ENCODE measurements around the gene SERPINB1.
"Not testable (repeated sequence)": the region's sequence is repeated elsewhere in the genome, so short reads cannot be mapped to it uniquely, and the experiment has no call there.

Gene SERPINB1

DNA sequence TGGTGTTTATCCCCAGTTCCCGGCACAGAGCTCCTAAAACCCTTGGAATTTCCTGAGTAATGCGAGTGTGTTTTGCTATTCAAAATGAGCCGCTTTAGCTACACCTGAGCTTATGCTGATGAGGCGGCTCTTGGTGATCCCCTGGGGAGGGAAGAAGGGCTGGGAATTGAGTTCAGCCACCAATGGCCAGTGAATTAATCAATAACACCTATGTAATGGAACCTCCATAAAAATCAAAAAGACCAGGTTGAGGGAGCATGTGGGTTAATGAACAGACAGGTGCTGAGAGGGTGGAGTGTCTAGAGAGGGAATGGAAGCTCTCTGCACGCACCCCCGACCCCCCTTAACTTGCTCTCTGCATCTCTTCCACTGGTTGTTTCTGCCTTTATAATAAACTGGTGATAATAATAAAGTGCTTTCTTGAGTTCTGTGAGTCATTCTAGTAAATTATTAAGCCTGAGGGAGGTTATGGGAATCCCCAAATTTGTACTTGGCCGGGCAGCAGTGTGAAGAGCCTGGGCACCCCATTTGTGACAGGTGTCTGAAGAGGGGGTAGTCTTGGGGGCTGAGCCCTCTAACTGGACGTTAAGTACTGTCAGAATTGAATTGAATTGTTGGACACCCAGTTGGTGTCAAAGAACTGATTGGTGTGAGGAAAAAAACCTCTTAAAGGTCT is 24.6 kb upstream of the SERPINB1 start:
- no peak for DNase-seq (ENCODE audit: low read depth in 3 of 3, low spot score in 1 of 3)

DNA sequence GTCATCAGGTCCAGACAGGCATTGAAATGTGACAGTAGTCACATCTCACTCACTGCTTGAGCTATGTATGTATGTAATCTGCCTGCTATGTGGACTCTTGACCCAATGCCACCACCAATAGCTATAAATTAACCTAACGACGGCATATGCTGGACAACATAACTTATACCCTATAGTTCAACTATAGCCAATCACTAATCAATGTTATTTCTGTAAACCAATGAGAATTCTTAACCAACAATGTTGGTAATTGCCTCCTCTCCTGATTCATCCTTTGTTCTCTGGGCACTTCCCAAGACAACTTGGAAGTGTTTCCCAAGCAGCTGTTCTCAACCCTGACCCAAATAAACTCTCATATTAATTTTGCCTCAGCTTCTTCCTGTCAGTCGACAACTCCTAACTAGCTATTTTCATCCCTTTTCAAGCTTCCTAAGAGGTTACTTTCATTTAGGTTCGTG is 24.1 kb upstream of the SERPINB1 start:
- DNase-seq (ENCODE audit: low read depth in 3 of 3, low spot score in 1 of 3), result no peak

DNA sequence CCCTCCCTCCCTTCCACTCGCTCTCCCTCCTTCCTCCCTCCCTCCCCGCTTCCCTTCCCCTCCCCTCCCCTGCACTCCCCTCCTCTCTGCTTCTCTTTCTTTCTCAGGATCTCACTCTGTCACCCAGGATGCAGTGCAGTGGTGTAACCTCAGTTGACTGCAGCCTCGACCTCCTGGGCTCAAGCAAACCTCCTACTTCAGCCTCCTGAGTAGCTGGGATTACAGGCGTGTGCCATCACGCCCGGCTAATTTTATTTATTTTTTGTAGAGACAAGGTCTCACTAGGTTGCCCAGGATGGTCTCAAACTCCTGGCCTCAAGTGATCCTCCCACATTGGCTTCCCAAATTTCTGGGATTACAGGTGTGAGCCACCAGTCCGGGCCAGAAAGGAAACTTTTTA is 23.6 kb upstream of the SERPINB1 start:
- DNase-seq (ENCODE audit: low read depth in 3 of 3, low spot score in 1 of 3), result no peak

DNA sequence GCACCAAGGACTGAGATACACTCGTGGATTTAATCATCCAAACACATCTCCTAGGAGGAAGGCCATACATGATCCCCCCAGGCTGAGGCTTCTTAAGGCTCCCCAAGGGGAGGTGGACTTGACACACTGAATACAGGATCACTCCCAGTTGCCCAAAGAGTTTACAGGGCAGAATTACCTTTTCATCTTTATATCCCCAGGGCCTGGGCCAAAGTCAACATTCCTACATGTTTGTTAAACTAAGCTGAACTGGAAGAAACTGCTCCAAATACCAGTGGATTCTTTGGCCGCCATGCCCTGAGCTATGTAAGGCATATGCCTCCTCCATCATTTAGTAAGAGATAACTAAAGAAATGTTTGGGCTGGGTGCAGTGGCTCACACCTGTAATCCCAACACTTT is 22.2 kb upstream of the SERPINB1 start:
- no peak for DNase-seq (ENCODE audit: low read depth in 3 of 3, low spot score in 1 of 3)

DNA sequence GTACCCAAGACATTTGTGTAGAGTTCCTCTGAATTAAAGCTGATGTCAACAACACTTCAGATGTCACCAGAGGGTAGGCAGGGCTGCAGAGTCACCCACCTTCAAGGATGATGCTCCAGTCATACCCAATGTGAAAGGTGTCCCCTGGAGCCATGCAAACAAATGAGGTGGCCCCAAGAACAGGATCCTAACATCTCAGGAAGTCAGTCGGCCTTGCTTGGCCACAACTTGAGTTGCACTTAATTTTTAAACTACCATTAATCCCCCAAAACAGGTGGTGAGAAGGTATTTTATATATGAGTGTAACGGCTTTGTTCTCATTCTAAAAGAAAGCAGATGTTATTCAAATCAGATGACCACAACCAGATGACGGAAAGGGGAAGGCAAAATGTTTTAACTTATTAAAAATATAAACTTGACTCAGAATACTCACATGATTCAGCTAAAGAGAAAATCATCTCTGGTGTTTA is 21.1 kb upstream of the SERPINB1 start:
- no peak for DNase-seq (ENCODE audit: low read depth in 3 of 3, low spot score in 1 of 3)

DNA sequence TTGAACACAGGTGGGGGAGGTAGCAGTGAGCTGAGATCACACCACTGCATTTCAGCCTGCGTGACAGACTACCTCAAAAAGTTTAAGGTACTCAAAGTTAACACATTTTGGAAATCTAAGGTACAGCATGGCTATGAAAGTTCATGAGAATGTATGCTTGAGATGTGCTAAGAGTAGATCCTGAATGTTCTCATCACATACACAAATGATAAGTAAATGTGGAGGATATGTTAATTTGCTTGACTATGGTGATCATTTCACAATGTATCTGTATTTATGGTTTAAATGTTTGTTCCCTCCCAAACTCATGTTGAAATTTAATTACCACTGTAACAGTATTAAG is 20.1 kb upstream of the SERPINB1 start:
- DNase-seq (ENCODE audit: low read depth in 3 of 3, low spot score in 1 of 3), result no peak

DNA sequence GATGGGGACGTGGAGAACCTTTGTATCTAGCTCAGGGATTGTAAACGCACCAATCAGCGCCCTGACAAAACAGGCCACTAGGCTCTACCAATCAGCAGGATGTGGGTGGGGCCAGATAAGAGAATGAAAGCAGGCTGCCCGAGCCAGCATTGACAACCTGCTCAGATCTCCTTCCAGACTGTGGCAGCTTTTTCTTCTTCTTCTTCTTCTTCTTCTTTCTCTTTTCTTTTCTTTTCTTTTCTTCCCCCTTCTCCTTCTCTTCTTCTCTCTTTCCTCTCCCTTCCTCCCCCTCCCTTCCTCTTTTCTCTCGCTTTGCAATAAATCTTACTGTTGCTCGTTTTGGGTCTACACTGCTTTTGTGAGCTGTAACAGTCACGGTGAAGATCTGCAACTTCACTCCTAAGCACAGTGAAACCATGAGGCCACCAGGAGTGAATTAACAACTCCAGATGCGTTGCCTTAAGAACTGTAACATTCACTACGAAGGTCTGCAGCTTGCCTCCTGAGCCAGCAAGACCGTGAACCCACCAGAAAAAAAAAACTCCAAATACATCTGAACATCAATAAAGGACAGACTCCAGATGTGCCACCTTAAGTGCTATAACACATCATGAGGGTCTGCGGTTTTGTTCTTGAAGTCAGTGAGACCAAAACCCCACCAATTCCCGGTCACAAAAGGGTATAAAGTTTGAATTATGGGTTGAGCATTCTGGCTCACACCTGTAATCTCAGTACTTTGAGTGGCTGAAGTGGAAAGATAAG is 19.6 kb upstream of the SERPINB1 start:
- DNase-seq (ENCODE audit: low read depth in 3 of 3, low spot score in 1 of 3), result no peak

DNA sequence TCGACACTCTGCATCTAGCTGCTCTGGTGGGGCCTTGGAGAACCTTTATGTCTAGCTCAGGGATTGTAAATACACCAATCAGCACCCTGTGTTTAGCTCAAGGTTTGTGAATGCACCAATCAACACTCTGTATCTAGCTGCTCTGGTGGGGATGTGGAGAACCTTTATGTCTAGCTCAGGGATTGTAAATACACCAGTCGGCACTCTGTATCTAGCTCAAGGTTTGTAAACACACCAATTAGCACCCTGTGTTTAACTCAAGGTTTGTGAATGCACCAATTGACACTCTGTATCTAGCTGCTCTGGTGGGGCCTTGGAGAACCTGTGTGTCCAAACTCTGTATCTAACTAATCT is 19.0 kb upstream of the SERPINB1 start:
- DNase-seq (ENCODE audit: low read depth in 3 of 3, low spot score in 1 of 3), result not testable (repeated sequence)

DNA sequence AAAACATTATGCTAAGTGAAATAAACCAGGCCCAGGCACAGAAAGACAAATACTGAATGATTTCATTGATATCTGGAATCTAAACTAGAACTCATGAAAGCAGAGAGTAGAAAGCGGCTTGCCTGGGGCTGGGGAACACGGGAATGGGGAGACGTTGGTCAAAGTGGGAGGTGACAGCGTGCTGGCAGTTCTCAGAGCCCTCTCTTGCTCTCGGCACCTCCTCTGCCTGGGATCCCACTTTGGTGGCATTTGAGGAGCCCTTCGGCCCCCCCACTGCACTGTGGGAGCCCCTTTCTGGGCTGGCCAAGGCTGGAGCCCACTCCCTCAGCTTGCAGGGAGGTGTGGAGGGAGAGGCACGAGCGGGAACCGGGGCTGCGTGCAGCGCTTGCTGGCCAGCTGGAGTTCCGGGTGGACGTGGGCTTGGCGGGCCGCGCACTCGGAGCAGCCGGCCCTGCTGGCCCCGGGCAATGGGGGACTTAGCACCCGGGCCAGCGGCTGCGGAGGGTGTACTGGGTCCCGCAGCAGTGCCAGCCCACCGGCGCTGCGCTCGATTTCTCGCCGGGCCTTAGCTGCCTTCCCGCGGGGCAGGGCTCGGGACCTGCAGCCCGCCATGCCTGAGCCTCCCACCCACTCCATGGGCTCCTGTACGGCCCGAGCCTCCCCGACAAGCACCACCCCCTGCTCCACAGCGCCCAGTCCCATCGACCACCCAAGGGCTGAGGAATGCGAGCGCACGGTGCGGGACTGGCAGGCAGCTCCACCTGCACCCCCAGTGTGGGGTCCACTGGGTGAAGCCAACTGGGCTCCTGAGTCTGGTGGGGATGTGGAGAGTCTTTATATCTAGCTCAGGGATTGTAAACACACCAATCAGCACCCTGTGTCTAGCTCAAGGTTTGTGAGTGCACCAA is 18.4 kb upstream of the SERPINB1 start:
- not testable (repeated sequence) for DNase-seq (ENCODE audit: low read depth in 3 of 3, low spot score in 1 of 3)

DNA sequence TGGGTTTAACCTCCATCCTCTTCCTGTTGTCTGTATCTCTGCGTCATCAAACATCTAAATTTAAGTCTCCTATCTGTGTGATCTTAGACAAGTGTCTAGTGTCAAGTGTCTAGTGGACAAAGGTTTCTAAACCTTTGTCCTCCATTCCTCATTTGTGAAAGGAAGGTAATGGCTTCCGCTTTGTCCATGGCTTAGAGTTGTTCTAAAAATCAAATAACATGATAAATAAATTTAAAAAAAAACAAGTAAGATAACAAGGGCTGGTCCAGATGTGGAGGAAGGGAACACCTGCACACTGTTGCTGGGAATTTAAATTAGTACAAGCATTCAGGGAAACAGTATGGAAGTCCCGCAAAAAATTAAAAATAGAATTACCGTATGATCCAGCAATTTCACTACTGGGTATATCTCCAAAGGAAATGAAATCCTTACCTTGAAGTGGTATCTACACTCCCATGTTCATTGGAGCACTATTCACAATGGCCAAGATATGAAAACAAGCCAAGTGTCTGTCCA is 17.6 kb upstream of the SERPINB1 start:
- DNase-seq (ENCODE audit: low read depth in 3 of 3, low spot score in 1 of 3), result no peak

DNA sequence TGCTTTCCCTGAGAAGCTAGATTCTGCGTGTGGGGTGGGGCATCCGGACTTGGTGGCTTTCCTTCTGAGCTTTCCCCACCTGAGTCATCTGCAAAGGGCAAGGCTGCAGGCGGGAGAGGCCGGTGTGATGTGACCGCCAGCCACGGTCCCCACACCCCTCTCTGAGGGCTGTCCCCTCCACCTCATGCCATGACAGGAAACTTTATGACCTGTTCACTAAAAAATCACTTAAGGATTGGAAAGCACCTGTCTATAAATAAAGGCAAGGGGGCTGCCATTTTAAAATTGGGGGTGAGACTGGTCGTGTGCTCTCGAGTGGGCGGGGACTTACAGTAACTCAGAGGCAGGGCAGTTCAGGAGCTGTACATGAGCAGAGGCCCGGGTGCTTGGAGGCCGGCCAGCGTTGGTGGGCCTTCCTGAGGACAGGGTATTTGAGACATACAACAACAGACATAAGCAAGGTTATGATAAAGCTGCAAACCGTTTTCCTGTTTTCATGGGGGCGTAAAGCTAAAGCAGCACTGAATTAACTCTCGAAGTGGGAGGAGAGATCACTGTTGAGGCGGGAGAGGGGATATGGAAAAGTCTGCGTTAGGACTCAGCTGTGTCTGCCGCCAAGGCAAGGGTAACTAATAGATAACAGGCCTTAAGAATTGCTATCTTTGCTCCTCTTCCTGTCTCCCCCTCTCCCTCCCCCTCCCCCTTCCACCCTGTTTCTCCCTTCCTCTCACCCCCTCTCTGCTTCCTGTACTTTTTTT is 16.1 kb upstream of the SERPINB1 start:
- peak in 2 of 3 donors; percentile 48 to 62 for DNase-seq (ENCODE audit: low read depth in 3 of 3, low spot score in 1 of 3)

DNA sequence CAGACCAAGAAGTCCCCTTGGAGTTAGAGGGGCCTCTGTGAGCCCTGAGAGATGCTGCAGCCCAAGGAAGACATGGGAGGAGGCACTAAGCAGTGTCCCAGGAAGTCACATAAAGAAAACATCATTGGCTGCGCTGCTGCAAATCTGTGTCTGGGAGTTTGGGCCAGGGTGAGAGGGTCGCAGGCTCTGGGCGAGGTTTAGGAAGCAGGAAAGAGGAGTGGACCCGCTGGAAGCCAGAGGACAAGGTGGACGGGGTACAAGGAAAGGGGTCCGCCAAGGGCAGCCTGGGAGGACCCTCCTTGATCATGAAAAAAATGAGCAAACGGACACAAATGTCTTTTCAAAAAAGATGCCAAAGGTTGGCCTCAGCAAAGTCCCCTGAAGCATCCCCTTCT is 15.5 kb upstream of the SERPINB1 start:
- no peak for DNase-seq (ENCODE audit: low read depth in 3 of 3, low spot score in 1 of 3)

DNA sequence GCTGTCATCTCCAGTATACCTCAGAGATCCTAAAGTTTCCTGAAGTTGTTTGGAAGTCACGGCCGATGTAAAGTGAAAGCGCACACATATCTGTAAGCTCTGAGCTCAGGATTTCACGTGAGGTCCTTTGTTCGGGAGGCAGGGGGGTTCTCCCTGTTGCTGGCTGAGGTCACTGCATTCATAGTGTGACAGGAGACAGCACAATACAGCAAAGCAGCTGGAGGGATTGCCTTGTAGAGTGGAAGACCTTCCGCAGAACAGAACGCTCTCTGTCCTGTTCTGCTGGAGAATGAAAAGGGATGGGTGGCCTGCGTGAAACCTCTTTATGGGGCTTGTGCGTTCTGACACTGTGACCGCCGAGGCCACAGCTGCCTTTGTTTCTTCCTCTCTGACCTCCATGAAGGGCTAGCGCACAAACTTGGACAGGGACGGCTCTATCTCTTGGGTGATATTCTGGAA is 13.4 kb upstream of the SERPINB1 start:
- no peak for DNase-seq (ENCODE audit: low read depth in 3 of 3, low spot score in 1 of 3)

DNA sequence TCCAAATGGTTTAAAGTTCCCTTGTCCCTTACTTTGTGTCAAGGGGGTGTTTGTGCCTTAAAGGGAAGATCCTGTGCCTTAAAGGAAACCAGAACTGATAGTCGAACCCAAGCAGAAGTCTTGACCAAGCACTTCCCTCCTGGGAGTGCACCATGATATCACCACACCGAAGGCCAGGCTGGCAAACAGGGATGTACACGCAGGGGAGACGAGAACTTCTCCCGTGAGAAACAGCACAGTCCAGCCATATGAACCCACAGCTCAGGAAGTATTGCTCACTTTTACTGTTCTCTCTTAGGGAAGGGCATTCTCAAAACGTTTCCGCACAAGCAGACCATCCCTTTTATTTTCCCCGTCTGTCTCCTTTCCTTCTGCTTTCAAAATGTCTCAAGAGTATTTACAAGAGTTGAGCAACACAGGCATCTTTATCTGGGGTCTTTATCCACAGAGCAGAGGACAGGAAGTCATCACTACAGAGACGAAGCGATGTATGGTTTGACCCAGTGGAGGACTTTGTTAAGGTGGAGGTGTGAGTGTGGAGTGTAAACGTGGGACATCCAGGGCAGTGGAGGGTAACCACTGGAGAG is 12.8 kb upstream of the SERPINB1 start:
- DNase-seq (ENCODE audit: low read depth in 3 of 3, low spot score in 1 of 3), result no peak

DNA sequence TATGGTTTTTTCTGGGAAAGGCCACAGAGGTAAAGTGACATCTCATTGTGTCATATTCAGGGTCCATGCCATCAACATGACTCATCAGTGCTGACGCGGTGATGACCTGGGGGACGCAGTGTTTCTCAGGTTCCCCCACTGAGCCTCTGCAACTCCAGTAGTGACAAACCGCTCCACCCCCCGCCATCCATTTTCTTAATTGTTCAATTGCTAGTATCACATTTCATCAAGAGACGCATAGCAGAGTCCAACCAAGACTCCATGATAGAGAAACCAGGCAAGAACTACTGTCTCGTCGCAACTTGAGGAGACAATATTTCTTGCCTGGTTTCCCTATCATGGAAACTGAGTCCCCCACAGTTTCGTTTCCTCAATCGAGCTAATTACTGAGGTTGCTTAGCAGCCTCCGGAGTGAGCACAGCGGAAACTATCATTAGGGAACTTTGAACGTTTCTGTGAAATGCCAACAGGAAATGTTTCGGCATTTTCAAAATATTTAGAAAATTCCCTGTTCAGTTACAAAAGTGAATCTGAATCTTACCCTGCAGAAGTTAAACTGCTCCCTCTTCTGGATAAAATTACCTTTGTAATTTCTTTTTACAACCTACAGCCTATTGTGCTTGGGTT is 12.2 kb upstream of the SERPINB1 start:
- DNase-seq (ENCODE audit: low read depth in 3 of 3, low spot score in 1 of 3), result peak in 1 of 3 donors; percentile 62

DNA sequence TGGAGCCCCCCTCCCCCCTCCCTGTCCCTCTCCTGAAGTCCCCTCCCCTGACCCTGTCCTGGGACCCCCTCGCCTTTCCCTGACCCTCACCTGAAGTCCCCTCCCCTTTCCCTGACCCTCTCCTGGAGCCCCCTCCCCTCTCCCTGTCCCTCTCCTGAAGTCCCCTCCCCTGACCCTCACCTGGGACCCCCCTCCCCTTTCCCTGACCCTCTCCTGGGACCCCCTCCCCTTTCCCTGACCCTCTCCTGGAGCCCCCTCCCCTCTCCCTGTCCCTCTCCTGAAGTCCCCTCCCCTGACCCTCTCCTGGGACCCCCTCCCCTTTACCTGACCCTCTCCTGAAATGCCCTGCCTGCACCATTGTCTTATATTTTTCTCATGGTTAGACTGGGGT is 11.7 kb upstream of the SERPINB1 start:
- DNase-seq (ENCODE audit: low read depth in 3 of 3, low spot score in 1 of 3), result not testable (repeated sequence)

DNA sequence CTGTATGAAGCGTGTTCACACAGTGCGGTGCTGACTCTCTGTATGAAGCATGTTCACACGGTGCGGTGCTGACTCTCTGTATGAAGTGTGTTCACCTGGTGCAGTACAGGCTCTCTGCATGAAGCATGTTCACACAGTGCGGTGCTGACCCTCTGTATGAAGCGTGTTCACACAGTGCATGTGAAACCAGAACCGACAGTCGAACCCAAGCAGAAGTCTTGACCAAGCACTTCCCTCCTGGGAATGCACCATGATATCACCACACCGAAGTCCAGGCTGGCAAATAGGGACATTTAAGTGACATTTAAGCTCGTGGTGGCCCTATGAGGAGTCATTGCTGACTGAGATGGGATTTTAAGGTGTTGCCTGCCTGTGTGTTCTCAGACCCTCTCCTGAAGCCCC is 11.3 kb upstream of the SERPINB1 start:
- no peak for DNase-seq (ENCODE audit: low read depth in 3 of 3, low spot score in 1 of 3)

DNA sequence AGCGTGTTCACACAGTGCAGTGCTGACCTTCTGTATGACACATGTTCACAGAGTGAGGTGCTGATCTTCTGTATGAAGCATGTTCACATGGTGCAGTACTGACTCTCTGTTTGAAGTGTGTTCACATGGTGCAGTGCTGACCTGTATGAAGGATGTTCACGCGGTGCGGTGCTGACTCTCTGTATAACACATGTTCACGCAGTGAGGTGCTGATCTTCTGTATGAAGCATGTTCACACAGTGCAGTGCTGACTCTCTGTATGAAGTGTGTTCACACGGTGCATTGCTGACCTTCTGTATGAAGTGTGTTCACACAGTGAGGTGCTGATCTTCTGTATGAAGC is 10.8 kb upstream of the SERPINB1 start:
- DNase-seq (ENCODE audit: low read depth in 3 of 3, low spot score in 1 of 3), result no peak

DNA sequence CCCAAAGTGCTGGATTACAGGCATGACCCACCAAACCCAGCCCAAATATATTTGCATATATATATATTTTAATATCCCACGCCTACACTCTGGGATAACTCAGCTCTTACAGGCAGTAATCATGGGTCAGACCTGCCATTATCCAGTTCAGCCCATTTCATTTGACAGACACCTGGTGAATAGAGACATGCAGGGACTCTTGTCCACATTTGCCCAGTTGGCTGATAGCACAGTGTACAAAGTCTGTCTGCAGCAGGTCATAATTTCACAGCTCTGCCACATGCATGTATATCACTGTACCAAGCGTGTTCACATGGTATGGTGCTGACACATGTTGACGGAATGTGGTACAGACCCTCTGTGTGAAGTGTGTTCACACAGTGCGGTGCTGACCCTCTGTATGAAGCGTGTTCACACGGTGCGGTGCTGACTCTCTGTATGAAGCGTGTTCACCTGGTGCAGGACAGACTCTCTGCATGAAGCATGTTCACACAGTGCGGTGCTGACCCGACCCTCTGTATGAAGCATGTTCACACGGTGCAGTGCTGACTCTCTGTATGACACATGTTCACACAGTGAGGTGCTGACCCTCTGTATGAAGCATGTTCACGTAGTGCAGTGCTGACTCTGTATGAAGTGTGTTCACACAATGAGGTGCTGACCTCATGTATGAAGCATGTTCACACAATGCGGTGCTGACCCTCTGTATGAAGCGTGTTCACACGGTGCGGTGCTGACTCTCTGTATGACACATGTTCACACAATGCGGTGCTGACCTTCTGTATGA is 10.3 kb upstream of the SERPINB1 start:
- no peak for DNase-seq (ENCODE audit: low read depth in 3 of 3, low spot score in 1 of 3)

Measured in stimulated activated CD4-positive, alpha-beta T cell treated with anti-CD3 and anti-CD28 coated beads, TNF-alpha, amount 100 ng/mL, for 1 hour (primary cell).